Measurements from ENCODE around the gene PHF11.

The PHF11 gene

DNA sequence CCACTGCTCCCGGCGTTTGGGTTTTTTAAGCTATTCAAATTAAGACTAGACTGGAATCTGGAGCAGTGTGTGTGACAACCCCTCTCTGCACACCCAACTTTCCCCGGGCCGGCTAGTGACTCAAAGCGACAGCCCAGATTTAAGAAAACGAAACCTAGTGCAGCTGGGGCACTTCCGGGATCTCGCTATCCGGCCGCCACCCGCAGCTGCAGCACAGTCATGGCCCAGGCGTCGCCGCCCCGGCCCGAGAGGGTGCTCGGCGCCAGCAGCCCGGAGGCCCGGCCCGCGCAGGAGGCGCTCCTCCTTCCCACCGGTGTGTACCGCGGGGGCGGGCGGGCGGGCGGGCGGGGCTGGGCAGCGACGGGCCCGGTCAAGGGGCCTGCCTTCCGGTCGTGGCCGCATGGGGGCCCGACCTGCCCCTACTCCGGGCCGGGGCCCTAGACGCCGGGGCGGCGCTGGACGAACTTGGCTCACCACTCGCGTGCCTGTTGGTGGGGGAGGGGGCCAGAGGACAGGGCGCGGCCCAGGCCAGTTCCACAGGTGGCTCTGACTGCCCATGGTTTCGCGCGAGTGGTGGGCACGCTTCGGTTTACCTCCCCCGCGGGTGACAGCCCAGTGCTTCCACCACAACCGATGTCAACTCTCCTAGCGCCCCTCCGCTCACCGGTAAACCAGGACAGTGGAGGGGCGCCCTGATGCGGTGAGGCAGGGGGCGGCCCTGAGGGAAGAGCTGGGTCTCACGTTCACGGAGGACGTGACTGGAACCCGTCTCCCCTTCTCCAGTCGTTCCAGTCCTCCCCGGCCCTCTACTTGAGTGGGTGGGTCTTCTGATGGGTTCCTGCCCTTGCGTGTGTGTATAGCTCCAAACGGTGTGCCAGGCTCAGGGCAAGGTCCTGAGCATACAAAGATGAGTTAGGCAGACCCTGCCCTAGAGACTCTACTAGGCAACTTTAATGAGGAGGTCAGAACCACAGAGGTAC is at the start of gene PHF11:
TSS of gene PHF11 (plus strand) at position 171 of the 980 bp plus-strand sequence. CDS start at position 220, 49 bp downstream.
- H3K9ac ChIP-seq (ENCODE audit: low read depth in 1 of 2, low read length in 2 of 2) = peak within 1 kb of the TSS; percentile 79 to 86
- H3K9me3 ChIP-seq (ENCODE audit: control insufficient read depth in 2 of 2, low read length in 2 of 2) = no peaks in the 10 kb centered on the region
- H3K4me1 ChIP-seq (ENCODE audit: control insufficient read depth in 2 of 2, insufficient read depth in 2 of 2, low read length in 2 of 2) = no peaks in the 10 kb centered on the region
- H3K36me3 ChIP-seq (ENCODE audit: control insufficient read depth in 2 of 2, insufficient read depth in 2 of 2, low read length in 2 of 2) = peaks cover 3 to 5% of the 10 kb centered on the region in 2 donors
- H3K4me3 ChIP-seq (ENCODE audit: low read length in 2 of 2) = peak within 1 kb of the TSS; percentile 75 to 82
- H3K27me3 ChIP-seq (ENCODE audit: control insufficient read depth in 2 of 2, insufficient read depth in 2 of 2, low read length in 2 of 2) = no peaks in the 10 kb centered on the region
- peak within 1 kb of the TSS; percentile 88 to 94 for H3K27ac ChIP-seq (ENCODE audit: low read depth in 2 of 2, low read length in 2 of 2)

DNA sequence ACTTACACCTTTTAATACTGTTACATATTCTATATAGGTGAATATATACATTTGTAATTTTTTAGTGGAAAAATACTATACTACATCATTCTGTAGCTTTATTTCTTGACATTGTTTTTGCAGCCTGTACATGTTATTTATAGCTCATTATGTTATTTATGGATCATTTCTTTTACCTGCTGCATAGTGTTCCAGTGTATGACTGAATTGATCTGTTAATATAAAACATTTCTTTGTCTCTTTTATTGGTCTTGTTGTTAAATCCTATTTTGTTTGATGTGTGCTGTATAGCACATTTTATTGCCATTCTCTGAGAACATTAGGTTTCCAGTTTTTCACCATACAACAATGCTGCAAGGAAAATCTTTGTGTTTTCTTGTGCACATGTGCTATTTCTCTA is 49.3 kb upstream of the PHF11 start:
- H3K36me3 ChIP-seq (ENCODE audit: control insufficient read depth in 2 of 2, insufficient read depth in 2 of 2, low read length in 2 of 2) = no peaks in the 10 kb centered on the region
- no peak overlapping the region for H3K4me3 ChIP-seq (ENCODE audit: low read length in 2 of 2)
- no peaks in the 10 kb centered on the region for H3K9me3 ChIP-seq (ENCODE audit: control insufficient read depth in 2 of 2, low read length in 2 of 2)
- no peak overlapping the region for H3K9ac ChIP-seq (ENCODE audit: low read depth in 1 of 2, low read length in 2 of 2)
- H3K27ac ChIP-seq (ENCODE audit: low read depth in 2 of 2, low read length in 2 of 2) = no peak overlapping the region
- peaks cover 11 to 17% of the 10 kb centered on the region in 2 donors for H3K4me1 ChIP-seq (ENCODE audit: control insufficient read depth in 2 of 2, insufficient read depth in 2 of 2, low read length in 2 of 2)
- no peaks in the 10 kb centered on the region for H3K27me3 ChIP-seq (ENCODE audit: control insufficient read depth in 2 of 2, insufficient read depth in 2 of 2, low read length in 2 of 2)

DNA sequence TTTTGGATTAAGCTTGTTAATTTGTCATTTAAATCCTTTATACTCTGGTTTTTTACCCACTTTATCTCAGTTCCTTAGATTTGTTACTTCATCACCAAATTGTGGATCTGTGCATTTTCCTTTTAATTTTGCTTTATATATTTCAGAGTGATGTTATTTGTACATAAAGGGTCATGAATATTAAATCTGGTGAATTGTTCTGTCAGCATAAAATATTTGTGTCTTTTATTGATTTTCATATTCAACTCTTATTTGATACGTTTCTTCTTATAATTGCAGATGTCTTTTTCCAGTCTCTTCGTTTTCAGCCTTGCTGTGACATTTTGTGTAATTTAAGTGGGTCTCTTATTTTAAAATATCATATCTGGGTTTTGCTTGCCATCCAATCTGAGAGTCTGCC is 47.0 kb upstream of the PHF11 start:
- Histone ChIP-seq H3K36me3 (ENCODE audit: control insufficient read depth in 2 of 2, insufficient read depth in 2 of 2, low read length in 2 of 2) (no peaks in the 10 kb centered on the region), H3K27me3 (ENCODE audit: control insufficient read depth in 2 of 2, insufficient read depth in 2 of 2, low read length in 2 of 2) (no peaks in the 10 kb centered on the region), H3K4me1 (ENCODE audit: control insufficient read depth in 2 of 2, insufficient read depth in 2 of 2, low read length in 2 of 2) (peaks cover 7 to 12% of the 10 kb centered on the region in 2 donors), H3K9me3 (ENCODE audit: control insufficient read depth in 2 of 2, low read length in 2 of 2) (no peaks in the 10 kb centered on the region), H3K4me3 (ENCODE audit: low read length in 2 of 2) (no peak overlapping the region), H3K27ac (ENCODE audit: low read depth in 2 of 2, low read length in 2 of 2) (no peak overlapping the region), H3K9ac (ENCODE audit: low read depth in 1 of 2, low read length in 2 of 2) (no peak overlapping the region)

DNA sequence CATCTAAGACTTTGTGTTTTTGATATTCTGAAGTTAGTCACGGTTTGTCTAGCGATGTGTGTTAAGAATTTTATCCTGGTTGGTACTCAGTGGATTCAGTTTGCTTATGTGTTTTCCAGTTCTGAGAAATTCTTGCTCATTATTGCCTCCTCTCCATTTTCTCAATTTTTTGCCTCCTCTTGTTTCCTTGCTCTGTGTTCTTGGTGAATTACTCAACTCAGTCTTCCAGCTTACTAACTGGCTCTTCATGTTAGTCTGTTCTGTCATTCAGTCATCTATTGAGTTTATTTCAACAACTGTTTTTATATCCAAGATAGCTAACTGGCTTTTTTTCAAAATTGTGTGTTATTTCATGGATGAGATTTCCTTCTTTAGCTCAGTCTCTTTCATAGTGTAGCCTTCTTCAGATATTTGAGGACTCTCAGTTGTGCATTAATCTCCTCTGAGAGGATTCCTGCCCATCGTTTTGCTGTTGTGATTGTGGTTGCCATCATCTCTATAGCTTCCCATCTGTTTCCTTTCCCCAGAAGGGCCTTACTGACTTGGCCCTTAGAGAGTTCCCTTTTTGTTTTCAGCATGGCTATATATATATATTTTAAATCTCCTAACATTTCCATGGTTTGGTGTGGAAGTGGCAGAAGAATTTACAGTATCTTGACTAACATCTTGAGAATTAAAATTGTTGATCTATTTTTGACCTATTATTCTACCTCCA is 45.5 kb upstream of the PHF11 start:
- Histone ChIP-seq H3K27ac (ENCODE audit: low read depth in 2 of 2, low read length in 2 of 2) (no peak overlapping the region), H3K4me1 (ENCODE audit: control insufficient read depth in 2 of 2, insufficient read depth in 2 of 2, low read length in 2 of 2) (peaks cover 7 to 9% of the 10 kb centered on the region in 2 donors), H3K9ac (ENCODE audit: low read depth in 1 of 2, low read length in 2 of 2) (no peak overlapping the region), H3K27me3 (ENCODE audit: control insufficient read depth in 2 of 2, insufficient read depth in 2 of 2, low read length in 2 of 2) (no peaks in the 10 kb centered on the region), H3K4me3 (ENCODE audit: low read length in 2 of 2) (no peak overlapping the region), H3K36me3 (ENCODE audit: control insufficient read depth in 2 of 2, insufficient read depth in 2 of 2, low read length in 2 of 2) (no peaks in the 10 kb centered on the region), H3K9me3 (ENCODE audit: control insufficient read depth in 2 of 2, low read length in 2 of 2) (no peaks in the 10 kb centered on the region)

DNA sequence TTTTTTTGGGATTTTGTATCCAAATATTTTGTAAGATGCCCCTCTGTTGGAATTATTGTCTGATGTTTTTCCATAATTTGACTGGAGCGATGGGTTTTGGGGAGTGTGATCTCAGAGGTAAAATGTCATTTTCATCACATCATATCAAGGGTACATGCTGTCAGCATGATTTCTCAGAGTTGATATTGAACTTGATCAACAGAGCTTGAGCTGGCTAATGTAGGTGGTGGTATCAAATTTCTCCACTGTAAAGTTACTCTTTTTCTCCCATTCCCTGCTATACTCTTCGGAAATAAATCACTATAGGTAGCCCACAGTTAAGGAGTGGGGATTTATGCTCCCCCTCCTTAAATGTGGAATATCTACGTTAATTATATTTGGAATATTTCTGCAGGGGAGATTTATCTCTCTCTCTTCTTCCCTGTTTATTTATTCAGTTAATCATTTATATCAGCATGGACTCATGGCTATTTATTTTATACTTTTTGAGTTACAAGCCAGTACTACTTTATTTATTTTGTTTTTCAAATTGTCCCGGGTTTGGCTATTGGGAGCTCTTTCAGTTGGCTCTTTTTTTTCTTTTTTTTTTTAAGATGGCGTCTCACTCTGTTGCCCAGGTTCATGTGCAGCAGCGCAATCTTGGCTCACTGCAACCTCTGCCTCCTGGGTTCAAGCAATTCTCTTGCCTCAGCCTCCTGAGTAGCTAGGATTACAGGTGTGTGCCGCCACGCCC is 42.9 kb upstream of the PHF11 start:
- no peak overlapping the region for H3K27ac ChIP-seq (ENCODE audit: low read depth in 2 of 2, low read length in 2 of 2)
- H3K9me3 ChIP-seq (ENCODE audit: control insufficient read depth in 2 of 2, low read length in 2 of 2) = no peaks in the 10 kb centered on the region
- H3K9ac ChIP-seq (ENCODE audit: low read depth in 1 of 2, low read length in 2 of 2) = no peak overlapping the region
- H3K36me3 ChIP-seq (ENCODE audit: control insufficient read depth in 2 of 2, insufficient read depth in 2 of 2, low read length in 2 of 2) = no peaks in the 10 kb centered on the region
- H3K27me3 ChIP-seq (ENCODE audit: control insufficient read depth in 2 of 2, insufficient read depth in 2 of 2, low read length in 2 of 2) = no peaks in the 10 kb centered on the region
- no peak overlapping the region for H3K4me3 ChIP-seq (ENCODE audit: low read length in 2 of 2)
- peaks cover 0 to 4% of the 10 kb centered on the region in 2 donors for H3K4me1 ChIP-seq (ENCODE audit: control insufficient read depth in 2 of 2, insufficient read depth in 2 of 2, low read length in 2 of 2)

DNA sequence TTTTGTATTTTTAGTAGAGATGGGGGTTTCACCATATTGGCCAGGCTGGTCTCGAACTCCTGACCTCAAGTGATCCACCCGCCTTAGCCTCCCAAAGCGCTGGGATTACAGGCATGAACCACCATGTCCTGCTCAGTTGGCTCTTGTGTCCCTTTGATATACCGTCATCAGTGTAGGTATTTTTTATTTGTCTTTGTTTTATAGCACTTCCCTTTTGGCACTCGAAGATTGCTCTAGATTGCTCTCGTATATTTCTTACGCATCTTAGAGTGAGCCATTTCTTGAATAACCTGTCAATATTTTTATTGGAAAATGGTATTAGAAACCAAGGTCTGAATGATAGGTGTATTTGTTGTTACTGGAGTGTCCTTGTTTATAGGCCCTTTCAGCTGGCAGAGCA is 42.3 kb upstream of the PHF11 start:
- peaks cover 0 to 4% of the 10 kb centered on the region in 2 donors for H3K4me1 ChIP-seq (ENCODE audit: control insufficient read depth in 2 of 2, insufficient read depth in 2 of 2, low read length in 2 of 2)

DNA sequence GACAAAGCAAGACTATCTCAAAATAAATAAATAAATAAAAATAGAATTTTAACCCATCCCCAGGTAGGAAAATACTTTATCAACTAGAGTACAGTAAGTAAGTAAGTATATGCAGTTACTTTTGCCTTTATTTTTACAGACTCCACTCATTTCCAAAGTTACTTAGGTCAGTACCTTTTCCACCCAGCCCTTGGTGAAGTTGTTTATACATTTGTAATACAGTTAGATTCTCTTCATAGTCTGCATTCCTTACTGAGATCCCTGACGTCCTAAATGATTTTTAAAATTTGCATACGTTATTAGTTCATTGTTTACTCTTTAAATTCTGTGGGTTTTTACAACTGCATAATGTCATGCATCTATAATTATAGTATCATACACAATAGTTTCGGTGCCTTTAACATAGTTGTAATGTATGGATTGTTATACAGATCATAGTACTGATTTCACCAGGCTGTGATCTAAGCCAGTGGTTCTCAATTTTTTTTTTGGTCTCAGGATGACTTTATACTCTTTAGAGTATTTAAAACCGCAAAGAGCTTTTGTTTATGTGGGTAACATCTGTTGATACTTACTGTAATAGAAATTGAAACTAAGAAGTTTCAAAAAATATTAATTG is 41.3 kb upstream of the PHF11 start:
- Histone ChIP-seq H3K27me3 (ENCODE audit: control insufficient read depth in 2 of 2, insufficient read depth in 2 of 2, low read length in 2 of 2) (no peaks in the 10 kb centered on the region), H3K27ac (ENCODE audit: low read depth in 2 of 2, low read length in 2 of 2) (no peak overlapping the region), H3K36me3 (ENCODE audit: control insufficient read depth in 2 of 2, insufficient read depth in 2 of 2, low read length in 2 of 2) (no peaks in the 10 kb centered on the region), H3K4me1 (ENCODE audit: control insufficient read depth in 2 of 2, insufficient read depth in 2 of 2, low read length in 2 of 2) (peaks cover 0 to 4% of the 10 kb centered on the region in 2 donors), H3K4me3 (ENCODE audit: low read length in 2 of 2) (peak overlapping the region in 1 of 2 donors; percentile 2), H3K9me3 (ENCODE audit: control insufficient read depth in 2 of 2, low read length in 2 of 2) (no peaks in the 10 kb centered on the region), H3K9ac (ENCODE audit: low read depth in 1 of 2, low read length in 2 of 2) (no peak overlapping the region)

More for the DNA sequence above, 42.3 kb upstream of the PHF11 start:
- no peak overlapping the region for H3K27ac ChIP-seq (ENCODE audit: low read depth in 2 of 2, low read length in 2 of 2)
- H3K9me3 ChIP-seq (ENCODE audit: control insufficient read depth in 2 of 2, low read length in 2 of 2) = no peaks in the 10 kb centered on the region
- no peak overlapping the region for H3K4me3 ChIP-seq (ENCODE audit: low read length in 2 of 2)
- no peak overlapping the region for H3K9ac ChIP-seq (ENCODE audit: low read depth in 1 of 2, low read length in 2 of 2)
- H3K27me3 ChIP-seq (ENCODE audit: control insufficient read depth in 2 of 2, insufficient read depth in 2 of 2, low read length in 2 of 2) = no peaks in the 10 kb centered on the region
- no peaks in the 10 kb centered on the region for H3K36me3 ChIP-seq (ENCODE audit: control insufficient read depth in 2 of 2, insufficient read depth in 2 of 2, low read length in 2 of 2)

DNA sequence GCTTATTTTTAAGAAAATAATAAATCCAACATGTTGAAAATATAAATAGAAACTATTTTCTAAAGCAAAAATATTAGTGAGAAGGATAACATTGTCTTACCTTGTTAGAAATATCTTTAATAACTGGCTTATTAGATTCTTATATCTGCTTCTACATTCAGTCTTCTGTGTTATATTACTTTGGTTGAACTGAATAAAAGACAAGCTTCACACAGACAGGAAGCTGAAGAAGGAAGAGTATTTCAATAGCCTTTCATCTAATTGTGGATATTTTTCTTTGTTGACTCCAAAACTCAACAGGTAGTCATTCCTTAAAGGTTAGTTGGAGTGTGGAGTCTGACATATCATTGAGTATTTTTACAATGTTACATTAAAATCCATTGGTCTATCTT is 40.8 kb upstream of the PHF11 start:
- no peaks in the 10 kb centered on the region for H3K36me3 ChIP-seq (ENCODE audit: control insufficient read depth in 2 of 2, insufficient read depth in 2 of 2, low read length in 2 of 2)
- H3K4me1 ChIP-seq (ENCODE audit: control insufficient read depth in 2 of 2, insufficient read depth in 2 of 2, low read length in 2 of 2) = peaks cover 0 to 4% of the 10 kb centered on the region in 2 donors
- H3K9ac ChIP-seq (ENCODE audit: low read depth in 1 of 2, low read length in 2 of 2) = no peak overlapping the region
- peak overlapping the region in 1 of 2 donors; percentile 9 for H3K27ac ChIP-seq (ENCODE audit: low read depth in 2 of 2, low read length in 2 of 2)
- no peaks in the 10 kb centered on the region for H3K27me3 ChIP-seq (ENCODE audit: control insufficient read depth in 2 of 2, insufficient read depth in 2 of 2, low read length in 2 of 2)
- H3K9me3 ChIP-seq (ENCODE audit: control insufficient read depth in 2 of 2, low read length in 2 of 2) = no peaks in the 10 kb centered on the region
- peak overlapping the region in 1 of 2 donors; percentile 2 for H3K4me3 ChIP-seq (ENCODE audit: low read length in 2 of 2)

DNA sequence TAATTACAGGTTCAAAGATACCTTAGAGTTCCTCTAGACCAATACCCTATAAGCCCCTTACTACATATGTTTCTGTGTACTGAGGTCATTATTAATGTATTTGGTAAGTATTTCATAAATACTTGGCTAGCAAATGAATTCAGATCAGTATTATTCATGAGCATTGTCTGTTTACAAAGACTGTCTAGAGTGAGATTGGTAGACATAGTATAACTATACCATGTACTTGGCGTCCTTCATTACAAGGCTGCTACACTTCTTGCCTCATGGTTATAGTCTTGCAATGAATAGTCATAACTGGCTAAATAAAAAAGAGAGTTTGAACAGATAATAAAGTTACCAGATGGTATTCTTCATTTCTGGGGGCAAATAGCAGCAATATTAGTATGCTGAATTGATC is 39.6 kb upstream of the PHF11 start:
- Histone ChIP-seq H3K9me3 (ENCODE audit: control insufficient read depth in 2 of 2, low read length in 2 of 2) (no peaks in the 10 kb centered on the region), H3K9ac (ENCODE audit: low read depth in 1 of 2, low read length in 2 of 2) (no peak overlapping the region), H3K4me1 (ENCODE audit: control insufficient read depth in 2 of 2, insufficient read depth in 2 of 2, low read length in 2 of 2) (peaks cover 0 to 4% of the 10 kb centered on the region in 2 donors), H3K27me3 (ENCODE audit: control insufficient read depth in 2 of 2, insufficient read depth in 2 of 2, low read length in 2 of 2) (no peaks in the 10 kb centered on the region), H3K27ac (ENCODE audit: low read depth in 2 of 2, low read length in 2 of 2) (no peak overlapping the region), H3K4me3 (ENCODE audit: low read length in 2 of 2) (no peak overlapping the region), H3K36me3 (ENCODE audit: control insufficient read depth in 2 of 2, insufficient read depth in 2 of 2, low read length in 2 of 2) (peaks cover 2 to 4% of the 10 kb centered on the region in 2 donors)

Data from mucosa of rectum (tissue), 2 donors.